NCI-H1105 (cell line): ENCODE results near the gene C1QTNF12.

Experiments used
- DNase-seq: peaks from one replicate; lab custom pipeline; 2025; lab: John Stamatoyannopoulos, UW

The C1QTNF12 gene

DNA sequence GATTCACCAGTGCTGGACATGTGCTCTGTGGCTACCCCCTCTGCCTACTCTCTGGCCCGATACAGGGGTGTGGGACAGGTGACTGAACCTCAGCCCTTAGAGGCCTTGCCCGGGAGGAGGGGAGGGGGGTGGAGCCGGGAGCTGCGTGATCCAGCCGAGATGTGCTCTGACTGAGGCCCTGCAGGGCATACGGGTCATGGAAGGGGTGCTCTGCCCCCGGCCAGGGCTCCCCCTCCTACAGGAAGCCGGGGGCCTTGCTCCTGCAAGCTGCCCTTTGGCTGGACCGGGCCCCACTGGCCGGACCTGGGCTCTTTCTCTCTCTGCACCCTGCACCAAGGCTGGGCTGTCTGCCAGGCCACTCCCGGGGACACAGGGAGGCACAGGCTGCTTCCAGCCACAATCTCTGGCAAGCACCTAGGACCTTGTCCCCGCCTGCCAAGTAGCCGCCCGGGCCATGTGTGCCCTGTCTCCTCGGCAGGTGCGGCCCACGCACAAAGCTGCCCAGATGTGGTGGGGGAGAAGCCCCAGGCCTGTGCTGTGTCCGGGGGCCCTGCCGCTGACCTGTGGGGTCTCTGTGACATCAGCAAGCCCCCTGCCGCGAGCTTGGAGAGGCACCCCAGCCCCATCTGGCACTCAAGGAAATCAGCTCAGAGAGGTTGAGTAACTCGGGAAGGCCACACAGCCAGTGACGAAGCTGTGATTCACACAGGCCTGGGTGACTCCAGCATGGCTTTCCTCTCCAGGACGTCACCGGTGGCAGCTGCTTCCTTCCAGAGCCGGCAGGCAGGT is 35.2 kb upstream of the C1QTNF12 start:
- DNase-seq: no peak

DNA sequence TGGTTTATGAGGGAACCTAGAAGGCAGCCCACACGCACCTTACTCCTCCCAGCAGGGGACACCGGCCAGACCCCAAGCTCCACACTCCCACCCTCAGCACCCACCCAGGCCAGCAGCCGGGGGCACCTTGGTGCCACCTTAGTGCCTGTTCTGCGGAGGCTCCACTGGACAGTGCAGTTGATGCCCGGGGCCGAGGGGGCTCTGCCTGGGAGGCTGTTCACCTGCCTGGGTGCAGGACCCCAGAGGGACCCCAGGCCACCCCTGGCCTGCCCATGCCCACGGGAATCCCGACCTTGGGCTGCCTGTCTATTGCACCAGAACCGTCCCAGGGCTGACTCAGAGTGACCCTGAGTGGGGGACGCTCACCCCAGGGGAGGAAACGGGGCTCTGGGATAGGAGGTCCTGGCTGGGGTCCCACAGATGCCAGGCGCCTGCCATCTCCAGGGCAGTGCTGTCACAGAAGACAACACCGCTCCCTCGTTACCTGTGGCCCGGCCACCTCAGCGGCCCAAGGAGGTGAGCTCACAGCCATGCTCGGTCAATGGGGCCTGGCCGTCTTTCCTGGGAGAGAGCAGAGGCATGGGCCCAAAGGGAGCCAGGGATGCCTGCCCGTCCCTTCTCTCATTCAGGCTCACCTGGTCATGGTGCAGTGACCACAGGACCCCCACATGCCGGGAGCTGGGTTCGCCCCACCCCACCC is 34.4 kb upstream of the C1QTNF12 start:
- DNase-seq: no peak

DNA sequence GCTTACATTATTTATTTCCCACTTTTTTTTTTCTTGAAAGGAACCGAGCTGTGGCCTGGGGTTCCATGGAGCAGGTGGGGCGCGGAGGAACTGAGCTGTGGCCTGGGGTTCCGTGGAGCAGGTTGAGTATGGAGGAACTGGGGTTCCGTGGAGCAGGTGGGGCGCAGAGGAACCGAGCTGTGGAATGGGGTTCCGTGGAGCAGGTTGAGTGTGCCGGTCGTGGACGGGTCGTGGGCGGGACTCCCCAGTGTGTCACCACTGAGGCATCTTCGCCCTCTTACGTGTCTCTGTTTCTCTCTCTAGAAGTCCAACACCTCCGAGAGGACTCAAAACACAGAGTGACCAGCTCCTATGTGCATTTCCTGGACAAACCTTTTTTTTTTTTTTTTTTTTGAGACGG is 32.5 kb upstream of the C1QTNF12 start:
- no peak for DNase-seq

DNA sequence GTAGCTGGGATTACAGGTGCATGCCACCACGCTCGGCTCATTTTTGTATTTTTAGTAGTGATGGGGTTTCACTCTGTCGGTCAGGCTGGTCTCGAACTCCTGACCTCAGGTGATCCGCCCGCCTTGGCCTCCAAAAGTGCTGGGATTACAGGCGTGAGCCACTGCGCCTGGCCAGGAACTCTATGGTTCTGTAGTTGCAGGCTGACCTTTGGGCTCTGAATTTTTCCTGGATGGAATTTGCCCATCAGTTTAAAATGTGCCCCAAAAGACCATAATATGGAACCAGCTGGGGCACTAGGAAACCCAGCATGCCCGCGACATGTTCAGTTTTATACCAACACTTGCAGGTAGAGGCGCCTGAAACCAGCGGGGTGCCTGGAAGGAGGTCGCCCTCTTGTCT is 32.1 kb upstream of the C1QTNF12 start:
- DNase-seq: no peak

DNA sequence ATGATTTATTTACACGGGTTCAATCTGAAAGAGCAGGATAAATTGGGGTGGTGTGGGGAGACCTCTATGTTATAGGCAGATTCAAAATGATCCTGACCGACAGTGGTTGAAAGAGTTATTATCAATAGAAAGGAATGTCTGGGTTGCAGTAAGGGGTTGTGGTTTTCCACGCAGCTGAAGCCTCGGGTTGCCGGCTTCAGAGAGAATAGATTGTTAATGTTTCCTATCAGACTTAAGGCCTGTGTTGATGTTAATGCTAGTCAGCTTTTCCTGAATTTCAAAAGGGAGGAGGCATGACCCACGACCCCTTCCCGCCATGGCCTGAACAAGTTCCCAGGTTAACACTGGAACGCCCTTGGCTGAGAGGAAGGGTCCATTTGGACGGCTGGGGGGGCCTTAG is 29.3 kb upstream of the C1QTNF12 start:
- DNase-seq: no peak

DNA sequence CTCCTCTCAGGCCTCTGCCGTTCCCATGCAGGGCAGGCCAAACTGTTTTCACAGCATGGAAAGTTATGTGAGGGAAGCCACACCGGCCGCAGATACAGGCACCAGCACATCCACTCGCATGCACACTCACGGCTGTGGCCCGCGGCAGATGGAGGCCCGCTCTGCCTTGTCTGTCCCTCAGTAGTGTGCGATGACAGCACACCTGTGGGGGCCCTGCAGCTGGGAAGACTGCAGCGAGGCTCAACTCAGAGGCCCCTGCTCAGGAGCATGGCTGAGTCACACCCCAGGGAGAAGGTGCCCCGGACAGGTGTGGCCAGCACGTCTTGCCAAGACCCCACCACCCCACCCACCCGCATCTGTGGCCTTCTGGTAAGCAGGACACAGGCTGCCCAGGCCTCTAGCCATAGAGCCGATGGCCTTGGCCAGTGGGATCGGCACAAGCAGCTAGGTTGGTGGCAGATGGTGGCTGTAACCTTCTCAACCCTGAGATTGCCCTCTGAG is 28.5 kb upstream of the C1QTNF12 start:
- DNase-seq: no peak

DNA sequence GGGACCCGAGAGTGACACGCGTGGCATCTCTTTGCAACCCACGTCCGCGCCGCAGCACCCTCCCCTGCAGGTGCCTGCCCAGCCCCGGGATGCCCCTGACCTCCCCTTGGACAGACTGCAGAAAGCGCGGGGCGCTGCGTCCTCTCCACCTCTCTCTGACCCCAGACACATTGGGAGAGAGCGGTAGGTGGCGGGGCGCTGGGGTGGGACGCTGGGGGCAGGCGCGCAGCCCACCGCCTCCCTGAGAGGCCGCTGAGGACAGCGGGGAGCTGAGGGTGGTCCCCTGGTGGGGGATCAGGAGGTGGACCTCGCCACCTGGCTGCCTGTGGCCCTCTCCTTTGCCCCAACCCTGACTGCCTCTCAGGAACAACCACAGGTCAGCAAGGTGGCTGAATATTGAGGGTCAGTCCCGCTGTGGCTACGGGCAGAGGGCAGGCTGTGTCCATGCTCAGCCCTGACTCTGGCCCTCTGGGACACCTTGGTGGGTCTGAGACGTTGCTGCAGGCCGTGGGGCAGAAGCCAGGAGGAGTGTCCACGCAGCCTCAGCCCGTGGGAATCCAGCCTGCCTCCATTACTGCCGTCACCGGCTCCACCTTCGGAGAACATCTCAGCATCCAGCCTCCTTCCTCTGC is 27.9 kb upstream of the C1QTNF12 start:
- no peak for DNase-seq

DNA sequence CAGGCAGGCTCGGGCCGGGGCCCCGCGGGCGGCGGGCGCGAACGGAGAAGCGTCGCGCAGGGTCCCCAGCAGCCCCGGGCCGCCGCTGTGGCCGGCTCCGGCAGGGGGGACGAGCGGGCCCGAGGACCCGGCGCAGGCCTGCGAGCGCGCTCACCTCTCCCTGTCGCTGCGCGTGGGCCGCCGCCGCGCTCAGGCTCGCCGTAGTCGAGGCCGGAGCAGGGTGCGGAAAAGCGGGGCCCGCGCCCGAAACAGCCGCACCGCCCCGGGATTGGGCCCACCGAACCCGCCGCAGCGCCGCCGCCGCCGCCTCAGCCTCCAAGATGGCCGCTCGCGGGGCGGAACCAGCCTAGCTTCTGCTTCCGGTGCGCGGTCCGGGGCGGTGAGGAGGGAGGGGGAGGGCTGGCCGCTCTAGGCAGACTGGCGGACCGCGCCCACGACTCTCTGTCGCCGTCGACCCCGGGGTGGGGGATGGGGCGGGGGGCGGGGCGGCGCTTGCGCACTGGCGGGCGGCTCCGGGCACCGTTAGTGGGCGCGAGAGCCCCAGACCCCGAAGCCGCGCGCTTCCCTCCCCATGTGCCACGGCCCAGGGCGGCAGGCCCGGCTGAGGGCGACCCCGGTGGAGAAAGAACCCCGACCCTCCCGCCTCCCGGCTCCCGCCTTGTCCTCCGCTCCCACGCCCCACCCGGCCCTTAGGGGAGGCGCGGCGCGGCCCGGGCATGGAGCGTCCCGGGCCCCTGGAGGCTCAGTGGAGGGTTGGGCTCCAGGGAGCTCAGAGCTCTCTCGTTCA is 27.2 kb upstream of the C1QTNF12 start, which contains the start of gene UBE2J2:
UBE2J2 (minus strand) TSS at position 343 of the 787 bp plus-strand sequence. CDS start 5,862 bp downstream, outside the sequence.
- peak; percentile 85 for DNase-seq

DNA sequence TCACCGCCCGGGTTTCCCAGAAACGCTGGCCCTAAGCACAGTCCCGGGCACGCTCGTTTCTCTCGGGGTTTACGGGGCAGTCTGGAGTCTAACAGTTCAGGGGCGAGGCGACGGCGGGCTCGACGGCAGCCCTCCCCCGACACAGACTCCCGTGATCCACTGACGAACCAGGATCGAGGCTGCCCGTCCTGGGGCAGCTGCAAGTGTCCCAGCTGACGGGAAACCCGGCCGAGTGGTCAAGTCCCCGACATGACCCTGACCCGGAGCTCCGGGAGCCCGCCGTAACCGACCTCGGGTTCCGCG is 26.6 kb upstream of the C1QTNF12 start:
- no peak for DNase-seq

DNA sequence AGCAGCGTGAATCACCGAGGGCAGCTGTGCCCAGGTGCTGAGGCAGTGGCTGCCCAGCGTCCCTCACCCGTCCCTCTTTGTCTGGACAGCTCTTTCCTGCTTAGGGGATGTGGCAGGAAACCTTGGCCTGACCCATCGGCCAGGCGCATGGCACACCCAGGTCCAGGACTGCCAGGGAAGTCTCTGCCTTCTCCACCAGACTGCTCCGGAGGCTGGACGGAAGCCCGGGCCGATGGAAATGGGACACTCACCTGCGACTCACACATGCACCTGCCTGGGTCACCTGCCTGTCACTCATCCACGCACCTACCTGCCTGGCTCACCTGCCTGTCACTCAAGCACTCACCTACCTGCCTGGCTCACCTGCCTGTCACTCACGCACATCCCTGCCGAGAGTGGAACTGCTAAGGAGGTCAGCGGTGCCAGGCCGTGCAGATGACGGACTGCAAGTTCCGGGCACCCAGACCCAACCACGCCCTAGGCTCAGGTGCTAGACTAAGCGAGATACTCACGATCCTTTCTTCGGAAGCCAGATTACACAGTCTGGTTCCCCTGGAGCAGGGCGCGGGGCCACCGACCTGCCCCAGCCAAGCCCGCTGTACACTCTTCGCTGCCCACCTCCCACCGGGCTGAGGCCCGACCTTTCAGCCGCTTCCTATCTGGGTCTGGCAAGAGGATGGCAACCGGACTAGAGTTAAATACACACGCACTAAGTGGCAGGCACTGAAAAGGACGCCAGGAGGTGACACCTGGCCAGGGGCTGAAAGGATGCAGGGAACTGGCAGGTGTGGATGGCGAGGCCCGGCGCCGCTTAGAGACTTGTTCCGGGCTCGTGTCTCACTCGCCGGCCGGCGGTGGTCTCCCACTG is 26.1 kb upstream of the C1QTNF12 start:
- no peak for DNase-seq

DNA sequence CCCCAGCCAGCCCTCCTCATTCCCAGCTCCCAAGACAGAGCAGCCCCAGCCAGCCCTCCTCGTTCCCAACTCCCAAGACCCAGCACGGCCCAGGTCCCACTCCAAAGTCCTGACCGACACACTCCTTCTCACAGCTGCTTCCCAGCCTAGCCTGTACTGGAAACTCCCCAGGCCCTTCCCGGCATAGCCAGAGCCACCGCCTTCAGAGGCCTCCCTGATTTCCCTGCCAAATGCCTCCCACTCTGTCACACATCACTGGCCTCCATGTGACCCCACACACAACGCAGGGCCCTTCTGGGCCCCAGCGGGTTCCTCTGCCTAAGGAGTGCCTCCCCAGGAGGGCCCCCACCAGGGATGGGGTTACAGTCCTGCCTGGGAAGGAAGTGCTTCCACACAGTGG is 24.3 kb upstream of the C1QTNF12 start:
- no peak for DNase-seq

DNA sequence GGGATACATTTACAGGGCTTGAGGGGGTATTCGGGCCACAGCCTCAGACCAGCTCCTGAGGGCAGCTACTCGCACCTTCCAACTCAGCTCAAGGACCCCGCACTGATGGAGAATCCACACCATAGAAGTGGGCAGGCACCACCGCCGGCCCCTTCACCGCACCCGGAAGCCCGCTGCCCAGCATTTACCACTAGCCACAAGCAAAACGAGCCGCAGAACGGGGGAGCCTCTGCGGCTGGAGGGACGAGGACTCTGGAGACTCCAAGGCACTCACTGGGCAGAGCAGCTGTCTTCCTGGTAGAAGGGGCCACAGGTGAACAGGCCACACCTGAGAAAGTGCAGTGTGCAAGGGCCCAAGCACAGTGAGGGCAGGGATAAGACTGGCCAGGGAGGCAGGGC is 21.8 kb upstream of the C1QTNF12 start:
- DNase-seq: no peak

DNA sequence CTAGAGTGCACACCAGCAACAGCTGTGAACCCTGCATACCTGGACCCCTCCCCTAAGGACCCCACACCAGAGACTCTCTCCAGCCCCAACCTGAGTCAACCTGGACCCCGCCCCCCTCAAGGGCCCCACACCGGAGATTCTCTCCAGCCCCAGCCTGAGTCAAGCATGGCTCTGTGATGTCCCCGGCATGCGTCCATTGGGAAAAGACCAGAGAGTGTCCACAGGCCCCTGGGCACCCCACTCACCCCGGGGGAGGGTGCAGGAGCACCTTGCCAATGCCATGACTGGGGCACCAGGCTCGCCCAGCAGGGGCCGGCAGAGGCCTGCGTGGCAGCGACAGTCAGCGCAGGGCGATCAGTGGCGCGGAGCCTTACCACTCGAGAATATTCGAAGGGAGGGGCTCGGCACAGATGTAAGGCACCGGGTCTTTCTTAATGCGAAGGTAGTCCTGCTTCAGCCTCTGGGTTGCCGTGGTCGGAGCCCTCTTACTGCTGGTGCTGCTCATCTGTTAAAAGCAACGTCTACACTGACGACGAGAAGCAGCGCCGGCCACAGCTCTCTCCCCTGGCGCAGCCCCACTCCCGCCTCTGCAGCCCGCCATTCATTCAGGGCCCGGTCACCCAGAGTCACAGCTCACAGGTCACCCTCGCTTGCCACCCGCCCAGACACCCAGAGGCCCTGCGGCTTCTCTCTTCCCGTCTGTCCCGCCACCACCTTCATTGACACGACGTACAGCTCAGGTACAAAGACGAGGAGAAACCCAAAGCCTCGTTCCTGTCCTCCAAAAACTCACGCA is 21.2 kb upstream of the C1QTNF12 start:
- DNase-seq: no peak

DNA sequence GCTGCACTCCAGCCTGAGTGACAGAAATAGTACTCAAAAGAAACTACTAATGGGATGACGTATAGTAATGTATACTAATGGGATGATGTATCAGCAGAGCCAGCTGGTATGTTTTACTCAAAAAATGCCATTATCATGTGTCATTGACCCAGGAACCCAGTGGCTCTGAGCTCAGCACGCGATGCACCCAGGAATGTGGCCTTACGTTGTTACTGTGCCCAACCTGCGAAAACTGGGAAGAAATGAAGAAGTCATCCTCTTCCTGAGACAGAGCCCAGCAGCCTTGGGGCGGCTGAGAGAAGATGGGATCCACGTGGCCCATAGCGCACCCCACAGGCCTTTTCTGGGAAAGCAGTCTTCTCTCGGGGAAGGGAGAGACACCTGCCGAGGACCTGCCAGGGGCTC is 18.3 kb upstream of the C1QTNF12 start:
- DNase-seq: no peak

DNA sequence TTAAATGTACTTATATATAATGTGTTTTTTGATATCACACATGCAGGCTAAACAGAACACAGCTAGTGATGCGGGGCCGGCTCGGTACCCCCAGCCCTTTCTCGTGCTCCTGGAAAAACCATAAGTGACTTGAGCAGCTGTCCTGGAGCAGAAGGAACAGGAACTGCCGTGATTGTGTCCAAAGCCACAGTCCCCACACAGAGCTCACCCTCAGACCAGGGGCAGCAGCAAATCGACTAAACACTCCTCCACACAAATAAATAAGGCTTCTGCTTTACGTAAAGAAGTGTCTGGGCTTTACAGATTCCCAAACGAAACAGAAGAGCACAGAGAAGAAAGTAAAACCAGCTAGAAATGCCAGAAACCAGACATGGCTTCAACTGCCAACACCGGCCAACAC is 17.5 kb upstream of the C1QTNF12 start:
- DNase-seq: no peak

DNA sequence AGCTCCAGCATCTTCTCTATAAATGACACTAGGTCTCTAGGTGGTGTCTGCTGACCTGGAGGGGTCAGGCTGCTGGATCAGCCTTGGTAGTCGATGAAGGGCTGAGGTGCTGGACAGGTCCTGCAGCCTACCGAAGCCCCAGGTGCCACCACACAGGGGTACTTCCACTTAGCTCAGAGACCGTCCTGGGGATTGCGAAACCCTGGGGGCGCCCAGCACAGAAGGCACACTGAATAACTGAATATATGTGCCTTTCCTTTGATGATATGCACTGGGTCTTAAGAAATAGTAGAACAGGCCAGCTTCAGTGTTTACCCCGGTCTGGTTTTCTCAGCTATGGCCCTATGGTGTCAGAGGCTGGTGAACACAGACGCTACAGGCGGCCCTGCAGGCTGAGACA is 16.2 kb upstream of the C1QTNF12 start:
- no peak for DNase-seq

DNA sequence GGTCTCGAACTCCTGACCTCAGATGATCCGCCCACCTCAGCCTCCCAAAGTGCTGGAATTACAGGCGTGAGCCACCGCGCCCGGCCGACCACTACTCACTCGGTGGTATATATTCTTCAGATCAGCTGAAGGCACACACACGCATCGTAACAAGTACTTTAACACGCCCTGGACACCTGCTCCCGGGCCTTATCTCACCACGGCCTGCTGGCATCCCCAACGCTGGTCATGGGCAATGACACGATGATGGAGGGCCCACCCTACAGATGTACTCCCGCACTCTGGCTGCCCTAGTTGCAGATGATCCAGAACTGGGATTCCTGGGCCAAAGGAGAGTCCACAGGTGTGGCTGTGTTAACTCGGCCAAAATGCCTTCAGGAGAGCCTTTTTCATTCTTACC is 15.5 kb upstream of the C1QTNF12 start:
- no peak for DNase-seq

DNA sequence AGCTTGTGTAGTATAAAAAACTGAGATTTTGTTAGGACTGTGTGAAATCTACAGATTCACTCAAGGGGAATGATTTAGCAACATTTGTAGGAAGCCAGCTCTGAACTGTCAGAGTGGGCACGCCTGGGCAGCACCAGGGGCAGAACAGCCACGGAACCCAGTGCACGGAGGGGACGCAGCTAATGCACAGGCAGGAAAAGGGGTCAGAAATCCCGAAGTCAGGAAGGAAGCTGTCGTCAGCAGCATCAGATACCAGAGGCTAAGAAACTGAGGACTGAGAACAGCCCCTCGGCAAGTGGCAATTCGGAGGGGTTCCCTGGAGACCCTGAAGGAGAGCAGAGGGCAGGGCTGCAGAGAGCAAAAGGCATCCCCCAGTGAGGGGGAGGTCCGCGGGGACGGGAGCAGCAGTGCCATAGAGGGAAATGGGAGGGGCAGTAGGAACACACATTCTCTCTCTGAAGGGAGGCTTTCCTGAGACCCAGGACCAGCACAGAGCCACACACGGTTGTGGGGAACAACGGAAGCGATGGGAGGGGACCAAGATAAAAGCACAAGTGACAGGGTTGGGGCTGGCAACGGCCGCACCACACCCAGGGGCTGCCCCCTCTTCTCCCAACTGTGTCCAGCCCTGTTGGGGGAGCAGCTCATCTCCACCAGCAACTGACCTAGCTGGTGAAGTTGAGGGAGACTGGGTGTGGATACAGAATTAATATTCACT is 14.5 kb upstream of the C1QTNF12 start:
- no peak for DNase-seq

DNA sequence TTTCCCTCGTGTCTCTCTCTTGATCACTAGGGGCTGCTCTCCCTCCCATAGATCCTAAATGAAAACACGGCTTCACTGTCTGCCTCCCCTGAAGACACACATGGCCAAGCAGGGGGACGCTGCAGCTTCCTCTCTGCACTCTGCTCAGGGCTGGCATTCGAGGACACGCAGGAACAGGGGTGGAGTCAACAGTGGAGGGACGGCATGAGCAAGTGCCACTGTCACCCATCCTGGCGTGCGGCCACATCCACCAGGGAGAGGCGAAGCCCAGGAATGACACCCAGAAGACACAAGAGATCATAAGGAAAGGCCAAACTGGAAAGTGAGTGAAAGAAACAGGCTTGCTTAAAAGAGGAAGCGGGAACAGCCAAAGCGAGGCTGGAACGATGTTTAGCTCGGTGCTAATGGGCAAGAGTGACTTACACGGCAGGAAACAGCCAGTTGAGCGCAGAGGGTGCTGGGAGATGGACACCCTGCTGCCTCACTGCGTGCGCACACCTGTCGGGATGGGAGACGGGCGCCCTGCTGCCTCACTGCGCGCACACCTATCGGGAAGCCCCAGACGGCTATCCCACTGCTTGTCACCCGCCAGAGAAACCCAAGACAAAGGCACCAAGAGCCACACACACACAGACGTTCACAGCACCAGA is 13.6 kb upstream of the C1QTNF12 start:
- DNase-seq: no peak
